HG02759 (cell line): ENCODE measurements around the gene GLYATL1.
"Not testable (repeated sequence)": the region's sequence is repeated elsewhere in the genome, so short reads cannot be mapped to it uniquely, and the experiment has no call there.

Experiments used
- ATAC-seq: cut with Tn5 transposase; IDR thresholded peaks from one replicate; pipeline ENCODE4 v1.9.1; 2021; ENCODE audit warnings: mild to moderate bottlenecking, moderate library complexity; ENCODE audit not compliant: unreplicated experiment

The GLYATL1 gene

GRCh38 chr11:58992489-58992888, 53.2 kb downstream of the GLYATL1 start:
- ATAC-seq = no peak

- ATAC-seq = no peak
Observed at GRCh38 chr11:58994171-58994570, 54.9 kb downstream of the GLYATL1 start.

GRCh38 chr11:58998480-58999290, 59.4 kb downstream of the GLYATL1 start:
- no peak for ATAC-seq

- ATAC-seq = peak; percentile 85
Observed at GRCh38 chr11:58999291-58999680, 60.0 kb downstream of the GLYATL1 start.

GRCh38 chr11:59000003-59000402, 60.7 kb downstream of the GLYATL1 start:
- no peak for ATAC-seq

- ATAC-seq = not testable (repeated sequence)
Observed at GRCh38 chr11:59002006-59002405, 62.7 kb downstream of the GLYATL1 start.
